Tibial artery (tissue), 4 donors: ENCODE measurements around the gene LIFR.
"Not testable (repeated sequence)": the region's sequence is repeated elsewhere in the genome, so short reads cannot be mapped to it uniquely, and the experiment has no call there.

ENCODE experiments used
- DNase-seq, 2 donors: peaks; one replicate each; pipeline ENCODE4 v3.0.0-alpha.2; 2019
- H3K27ac ChIP-seq, 2 donors: fragments of 200-600 bp; sonication (generic) in 1 of 2; 1 replicate in 1 of 2; 2 replicates in 1 of 2; pipeline ENCODE4 v1.5.1; 2018 to 2019; ENCODE audit warnings: mild to moderate bottlenecking in 1 of 2
- H3K27me3 ChIP-seq, 2 donors: fragments of 200-600 bp; sonication (generic) in 1 of 2; one replicate each; pipeline versions ENCODE4 v1.5.1 to v1.6.0; 2016 to 2019
- H3K36me3 ChIP-seq, 3 donors: fragments of 200-600 bp; sonication (generic) in 2 of 3; one replicate each; pipeline ENCODE4 v1.5.1; 2016 to 2019; ENCODE audit warnings: mild to moderate bottlenecking in 2 of 3
- H3K4me1 ChIP-seq, 4 donors: fragments of 200-600 bp; sonication (generic) in 2 of 4; 1 replicate in 3 of 4; 2 replicates in 1 of 4; pipeline ENCODE4 v1.5.1; 2016 to 2019
- H3K4me3 ChIP-seq, 2 donors: fragments of 200-600 bp; sonication (generic) in 1 of 2; 1 replicate in 1 of 2; 2 replicates in 1 of 2; pipeline ENCODE4 v1.5.1; 2018 to 2019; ENCODE audit warnings: mild to moderate bottlenecking in 2 of 2
- H3K9me3 ChIP-seq, 3 donors: fragments of 200-600 bp; sonication (generic) in 1 of 3; one replicate each; pipeline ENCODE4 v1.5.1; 2016 to 2019
- CTCF ChIP-seq, 2 experiments: fragments of 200-600 bp in 1 of 2; fragments of 450-650 bp in 1 of 2; IDR thresholded peaks; one replicate each; pipeline ENCODE4 v1.5.1; 2017 to 2019; ENCODE audit warnings: antibody characterized with exemption in 2 of 2, mild to moderate bottlenecking in 1 of 2, moderate library complexity in 1 of 2
- intact Hi-C: fragments of 100-400 bp; cut with DNase I; formaldehyde crosslinking; loops from one replicate; pipeline ENCODE4 v1.15.0; 2023; ENCODE audit warnings: low total_unique reads

Gene LIFR

GRCh38 chr5:38573521-38573920 lies 17.1 kb upstream of the LIFR start:
- Histone ChIP-seq H3K9me3 (no peaks in the 10 kb centered on the region), H3K4me1 (no peaks in the 10 kb centered on the region), H3K36me3 (no peaks in the 10 kb centered on the region), H3K4me3 (no peak overlapping the region), H3K27me3 (no peaks in the 10 kb centered on the region), H3K27ac (no peak overlapping the region)
- DNase-seq = no peak
- intact Hi-C loops = no loop called here
- no peak for TF ChIP-seq CTCF (IDR thresholded peaks at IDR 0.05)

- no peaks in the 10 kb centered on the region for H3K27me3 ChIP-seq
- no peaks in the 10 kb centered on the region for H3K36me3 ChIP-seq
- no peak for TF ChIP-seq CTCF (IDR thresholded peaks at IDR 0.05)
- H3K4me1 ChIP-seq = no peaks in the 10 kb centered on the region
- H3K4me3 ChIP-seq = no peak overlapping the region
- no peak for DNase-seq
- no peaks in the 10 kb centered on the region for H3K9me3 ChIP-seq
- H3K27ac ChIP-seq = no peak overlapping the region
- intact Hi-C loops = no loop called here
Observed at GRCh38 chr5:38569180-38569579, 12.7 kb upstream of the LIFR start.

- DNase-seq, H3K27ac ChIP-seq, H3K4me1 ChIP-seq, H3K9me3 ChIP-seq, intact Hi-C loops, H3K4me3 ChIP-seq, H3K36me3 ChIP-seq, H3K27me3 ChIP-seq: not testable (repeated sequence)
Observed at GRCh38 chr5:38567306-38567705, 10.9 kb upstream of the LIFR start.

GRCh38 chr5:38563624-38564023 lies 7.2 kb upstream of the LIFR start:
- no peak overlapping the region for H3K4me3 ChIP-seq
- no peak for DNase-seq
- intact Hi-C loops = loop anchor here (5.0 kb wide), 1 partner anchor 94 kb away; no protein-coding TSS in a partner anchor
- H3K27me3 ChIP-seq = no peaks in the 10 kb centered on the region
- no peak overlapping the region for H3K27ac ChIP-seq
- no peaks in the 10 kb centered on the region for H3K4me1 ChIP-seq
- no peaks in the 10 kb centered on the region for H3K9me3 ChIP-seq
- no peaks in the 10 kb centered on the region for H3K36me3 ChIP-seq
- no peak for TF ChIP-seq CTCF (IDR thresholded peaks at IDR 0.05)

- Histone ChIP-seq H3K27ac (no peak overlapping the region), H3K27me3 (no peaks in the 10 kb centered on the region), H3K9me3 (no peaks in the 10 kb centered on the region), H3K4me1 (peaks cover 0 to 7% (median 2%) of the 10 kb centered on the region in 4 donors), H3K4me3 (no peak overlapping the region), H3K36me3 (no peaks in the 10 kb centered on the region)
- TF ChIP-seq CTCF (IDR thresholded peaks at IDR 0.05) = no peak
- intact Hi-C loops = loop anchor here (5.0 kb wide), 1 partner anchor 95 kb away; no protein-coding TSS in a partner anchor
- DNase-seq = no peak
Observed at GRCh38 chr5:38562444-38563210, 6.2 kb upstream of the LIFR start.

- no peak overlapping the region for H3K4me3 ChIP-seq
- no peaks in the 10 kb centered on the region for H3K27me3 ChIP-seq
- peaks cover 0 to 16% (median 4%) of the 10 kb centered on the region in 4 donors for H3K4me1 ChIP-seq
- no peaks in the 10 kb centered on the region for H3K36me3 ChIP-seq
- intact Hi-C loops = loop anchor here (5.0 to 10.0 kb wide), 2 partner anchors 112 to 225 kb away; no protein-coding TSS in a partner anchor
- DNase-seq = no peak
- TF ChIP-seq CTCF (IDR thresholded peaks at IDR 0.05) = no peak
- H3K9me3 ChIP-seq = no peaks in the 10 kb centered on the region
- H3K27ac ChIP-seq = no peak overlapping the region
Observed at GRCh38 chr5:38559428-38559827, 3.0 kb upstream of the LIFR start.
